ENCODE measurements around the gene RTN4RL2.
"Not testable (repeated sequence)": the region's sequence is repeated elsewhere in the genome, so short reads cannot be mapped to it uniquely, and the experiment has no call there.

RTN4RL2 gene

GRCh38 chr11:57432714-57433163, 27.6 kb upstream of the RTN4RL2 start:
- peak; percentile 50 for DNase-seq (ENCODE audit: low spot score)

DNA sequence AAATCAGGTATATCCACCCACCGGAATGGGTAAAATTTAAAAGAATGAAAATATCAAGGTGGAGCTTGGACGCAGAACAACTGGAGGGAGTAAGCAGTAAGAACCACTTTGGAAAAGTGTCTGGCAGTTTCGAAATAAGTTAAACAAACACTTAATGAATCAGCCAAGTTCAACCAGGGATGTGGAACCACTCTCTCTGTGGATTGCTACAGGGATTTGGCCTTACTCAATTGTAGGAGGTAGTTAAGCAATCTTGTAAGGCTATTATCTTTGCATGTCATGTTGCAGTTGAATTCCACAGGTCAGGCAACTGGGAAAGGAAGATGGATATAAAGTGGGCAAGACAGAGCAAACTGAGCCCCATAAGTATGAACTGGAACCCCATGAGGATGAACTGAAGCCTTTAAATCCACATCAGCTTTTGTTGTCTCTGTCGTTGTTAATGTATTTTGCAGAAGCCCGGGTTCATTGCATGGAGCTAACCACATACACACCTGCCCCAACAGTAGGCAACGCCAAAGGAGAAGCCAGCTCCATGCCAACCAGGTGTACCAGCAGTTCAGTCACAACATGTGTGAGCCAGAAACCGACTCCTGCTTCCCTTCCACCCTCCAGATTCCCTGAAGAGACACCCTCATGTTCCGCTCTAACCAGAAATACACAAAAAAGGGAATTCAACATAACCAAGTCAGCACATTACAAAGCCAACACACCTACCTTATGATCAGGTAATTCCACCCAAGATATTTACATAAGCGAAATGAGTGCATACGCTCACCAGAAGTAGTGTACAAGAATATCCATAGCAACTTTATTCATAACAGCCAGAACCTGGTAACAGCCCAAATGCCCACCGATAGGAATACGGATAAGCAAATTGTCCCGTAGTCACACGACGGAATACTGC, 25.4 kb upstream of the RTN4RL2 start:
- no peak for DNase-seq (ENCODE audit: low spot score)

GRCh38 chr11:57436031-57436430, 24.3 kb upstream of the RTN4RL2 start:
- no peak for DNase-seq (ENCODE audit: low spot score)

- DNase-seq (ENCODE audit: low spot score): no peak
Measured at GRCh38 chr11:57438345-57439285, 21.7 kb upstream of the RTN4RL2 start.

- no peak for DNase-seq (ENCODE audit: low spot score)
Measured at GRCh38 chr11:57439786-57440185, 20.5 kb upstream of the RTN4RL2 start.

GRCh38 chr11:57440744-57441414, 19.4 kb upstream of the RTN4RL2 start:
- DNase-seq (ENCODE audit: low spot score): no peak

- DNase-seq (ENCODE audit: low spot score): no peak
Measured at GRCh38 chr11:57444362-57445121, 15.8 kb upstream of the RTN4RL2 start.

GRCh38 chr11:57445122-57445394, 15.3 kb upstream of the RTN4RL2 start:
- not testable (repeated sequence) for DNase-seq (ENCODE audit: low spot score)

DNA sequence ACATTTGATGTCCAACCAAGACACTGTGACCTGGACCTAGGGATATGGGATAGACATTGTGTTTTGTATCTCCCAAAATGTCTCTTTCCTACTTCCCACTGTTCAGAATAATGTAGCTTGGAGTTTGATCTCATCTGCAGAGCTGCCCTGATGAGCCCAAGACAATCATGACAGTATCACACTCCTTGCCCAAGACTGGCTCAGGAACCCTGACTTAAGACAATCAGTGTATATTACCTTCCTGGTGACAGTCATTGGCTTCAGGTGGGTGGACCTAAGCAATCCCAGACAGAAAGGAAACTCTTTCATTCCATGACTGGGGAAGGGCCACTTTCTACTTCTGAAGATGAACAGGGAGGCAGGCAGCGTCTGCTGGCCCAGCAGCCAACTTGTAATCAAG, 14.3 kb upstream of the RTN4RL2 start:
- no peak for DNase-seq (ENCODE audit: low spot score)

DNA sequence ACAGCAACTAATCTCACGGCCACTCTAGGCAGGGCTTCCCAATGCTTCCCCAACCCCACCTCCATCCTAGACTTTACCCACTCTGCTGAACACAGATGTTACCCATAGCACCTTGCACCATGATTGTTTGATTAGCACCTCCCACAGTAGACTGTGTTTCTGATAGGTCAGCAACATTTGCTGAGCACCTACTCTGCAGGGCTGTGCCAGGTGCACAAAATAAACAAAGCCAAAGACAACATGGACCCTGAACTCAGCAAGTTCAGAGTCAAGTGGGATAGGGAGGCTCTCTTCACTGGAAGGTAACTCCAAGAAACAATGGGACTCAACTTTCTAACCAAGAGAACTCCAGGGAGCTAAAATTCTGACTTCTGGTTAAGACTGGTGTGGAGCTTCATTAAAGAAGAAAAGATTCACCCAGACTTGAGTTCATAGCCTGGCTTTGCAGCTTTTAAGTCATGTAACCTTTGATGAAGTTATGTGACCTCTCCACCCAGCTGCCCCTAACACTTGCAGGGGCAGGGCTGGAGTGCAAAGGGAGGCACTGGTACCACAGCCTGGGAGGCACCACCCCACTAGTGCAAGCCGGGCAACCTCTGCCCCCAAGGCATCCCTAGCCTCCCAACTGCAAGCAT, 6.7 kb upstream of the RTN4RL2 start:
- no peak for DNase-seq (ENCODE audit: low spot score)

DNA sequence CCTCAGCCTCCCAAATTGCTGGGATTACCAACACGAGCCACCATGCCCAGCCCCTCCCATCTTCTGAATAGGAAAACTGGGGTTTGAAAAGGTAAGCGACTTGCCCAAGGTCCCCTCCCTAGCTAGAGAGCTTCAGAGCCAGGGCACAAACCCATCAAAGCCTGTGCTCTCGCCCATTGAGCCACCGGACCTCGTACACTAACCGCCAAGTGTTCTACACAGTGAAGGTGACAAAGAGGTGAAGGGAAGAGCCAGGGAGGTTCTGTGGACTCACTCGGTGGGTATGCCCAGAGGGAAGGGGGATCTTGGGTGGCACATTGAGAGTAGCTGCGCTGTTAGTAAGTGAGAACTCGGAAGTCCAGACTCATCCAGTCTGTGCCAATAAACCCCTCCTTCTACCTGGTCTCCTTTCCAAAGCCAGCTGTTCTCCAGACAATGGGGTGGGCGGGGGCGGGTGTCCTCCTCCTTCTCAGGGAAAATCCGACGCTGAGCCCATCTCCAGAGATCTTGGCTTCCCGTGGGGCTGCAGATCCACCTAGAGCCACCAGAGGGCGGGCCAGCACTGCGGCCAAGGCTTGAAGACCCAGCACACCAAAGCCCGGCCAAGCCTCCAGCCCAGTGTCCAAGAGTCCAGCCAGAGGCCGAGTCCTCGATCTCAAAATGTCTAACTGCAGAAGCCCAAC, 3.2 kb upstream of the RTN4RL2 start:
- peak; percentile 84 for DNase-seq (ENCODE audit: low spot score)

DNA sequence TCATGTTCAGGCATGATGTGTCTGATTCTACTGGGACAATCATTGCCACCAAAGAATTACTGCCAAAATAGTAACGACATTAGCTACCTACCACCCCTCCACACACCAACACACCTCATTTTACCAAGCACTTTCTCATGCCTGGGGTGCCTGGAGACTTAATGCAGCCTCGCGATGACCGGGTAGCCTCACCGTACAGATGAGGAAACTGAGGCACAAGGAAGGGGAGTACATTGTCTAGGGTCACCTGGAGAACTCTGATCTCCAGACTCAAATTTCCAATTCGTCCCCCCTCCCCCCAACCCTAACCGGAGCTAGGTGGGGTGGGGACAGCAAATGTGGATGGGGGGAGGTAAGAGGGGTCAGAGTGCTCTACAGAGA, 2.7 kb upstream of the RTN4RL2 start:
- DNase-seq (ENCODE audit: low spot score): no peak

DNA sequence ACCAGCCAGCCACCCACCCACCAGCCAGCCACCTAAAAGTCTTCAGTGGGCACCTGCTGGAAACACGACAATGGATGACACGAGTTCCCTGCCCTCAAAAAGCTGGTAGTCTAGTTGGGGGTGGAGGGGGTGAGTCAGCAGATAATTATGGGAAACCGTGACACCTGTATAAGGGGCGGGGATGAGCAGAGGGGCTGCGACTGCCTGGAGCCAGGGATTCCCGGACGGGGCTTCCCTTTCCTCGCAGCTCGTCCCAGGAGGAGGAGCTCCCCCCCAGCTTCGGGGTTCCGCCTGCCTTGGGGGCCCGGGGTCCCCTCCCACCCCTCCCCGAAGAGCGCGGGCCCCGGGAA, 2.3 kb upstream of the RTN4RL2 start:
- DNase-seq (ENCODE audit: low spot score): no peak

DNA sequence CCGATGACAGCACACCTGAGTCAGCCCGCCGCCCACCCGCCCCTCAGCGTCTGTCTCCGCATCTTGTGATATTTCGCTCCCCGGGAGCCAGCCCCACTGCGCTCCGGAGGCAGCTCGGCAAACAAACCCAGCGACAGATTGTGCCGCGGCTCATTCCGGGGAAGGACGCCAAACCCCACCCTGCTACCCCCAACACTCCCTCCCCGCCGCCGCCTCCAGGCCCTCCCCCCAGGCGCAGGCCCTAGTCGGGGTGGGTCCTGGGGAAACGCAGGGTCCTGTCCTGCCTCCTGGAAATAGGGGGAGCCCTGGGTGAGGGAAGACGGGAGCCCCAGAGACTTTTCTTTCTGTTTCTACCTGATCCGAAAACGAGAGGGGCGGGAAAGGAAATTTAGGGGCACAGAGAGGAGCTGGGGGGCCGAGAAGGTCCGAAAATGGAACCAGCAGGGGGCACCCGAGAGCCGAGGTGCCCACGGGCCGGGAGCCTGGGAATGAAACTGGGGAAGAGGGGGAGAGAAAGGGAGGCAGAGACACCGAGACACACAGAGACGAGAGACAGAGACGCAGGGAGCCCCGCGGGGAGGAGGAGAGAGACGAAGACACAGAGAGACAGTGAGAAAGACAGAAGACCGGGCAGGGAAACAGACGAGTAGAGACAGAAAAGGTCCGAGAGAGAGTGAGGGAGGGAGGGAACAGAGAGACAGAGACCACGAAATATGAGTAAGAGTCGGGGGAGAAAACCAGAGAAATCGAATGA, 1.7 kb upstream of the RTN4RL2 start:
- DNase-seq (ENCODE audit: low spot score): peak; percentile 63

DNA sequence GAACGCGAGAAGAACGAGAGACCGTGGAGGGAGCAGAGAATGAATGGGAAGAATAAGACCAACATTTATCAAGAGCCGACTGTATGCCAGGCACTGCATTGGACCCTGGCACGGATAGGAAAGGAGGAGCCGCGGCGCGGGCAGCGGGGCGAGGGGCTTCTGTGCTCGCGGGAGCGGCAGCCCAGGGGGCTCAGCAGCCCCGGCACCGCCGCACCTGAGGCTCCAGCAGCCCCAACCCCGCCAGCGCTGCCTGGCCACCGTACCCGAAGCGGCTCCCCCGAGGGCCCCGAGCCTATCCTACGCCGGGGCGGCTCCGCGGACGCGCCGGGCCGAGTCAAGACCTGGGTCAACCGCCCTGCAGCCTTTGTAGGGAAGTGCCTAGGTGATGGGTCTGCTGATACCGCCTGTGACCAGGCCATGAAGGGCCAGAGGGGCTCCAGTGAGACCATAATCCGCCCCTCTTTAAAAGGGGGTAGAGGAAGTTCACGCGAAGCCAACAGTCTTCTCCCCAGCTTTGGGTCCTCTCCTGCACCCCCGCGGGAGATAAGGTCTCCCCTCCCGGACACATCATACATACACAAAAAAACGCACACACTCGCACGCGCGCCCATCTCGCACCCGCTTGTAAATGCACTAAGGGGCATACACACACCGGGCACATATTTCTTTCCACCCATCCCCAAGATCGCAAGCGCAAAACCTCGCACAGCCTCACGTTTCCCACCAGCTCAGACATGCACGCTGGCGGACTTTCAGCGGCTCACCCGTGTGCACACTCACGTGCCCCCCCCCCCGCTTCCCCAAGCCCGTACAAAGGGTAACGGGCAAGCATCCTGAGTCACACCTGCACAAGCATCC, 935 bp upstream of the RTN4RL2 start:
- no peak for DNase-seq (ENCODE audit: low spot score)

DNA sequence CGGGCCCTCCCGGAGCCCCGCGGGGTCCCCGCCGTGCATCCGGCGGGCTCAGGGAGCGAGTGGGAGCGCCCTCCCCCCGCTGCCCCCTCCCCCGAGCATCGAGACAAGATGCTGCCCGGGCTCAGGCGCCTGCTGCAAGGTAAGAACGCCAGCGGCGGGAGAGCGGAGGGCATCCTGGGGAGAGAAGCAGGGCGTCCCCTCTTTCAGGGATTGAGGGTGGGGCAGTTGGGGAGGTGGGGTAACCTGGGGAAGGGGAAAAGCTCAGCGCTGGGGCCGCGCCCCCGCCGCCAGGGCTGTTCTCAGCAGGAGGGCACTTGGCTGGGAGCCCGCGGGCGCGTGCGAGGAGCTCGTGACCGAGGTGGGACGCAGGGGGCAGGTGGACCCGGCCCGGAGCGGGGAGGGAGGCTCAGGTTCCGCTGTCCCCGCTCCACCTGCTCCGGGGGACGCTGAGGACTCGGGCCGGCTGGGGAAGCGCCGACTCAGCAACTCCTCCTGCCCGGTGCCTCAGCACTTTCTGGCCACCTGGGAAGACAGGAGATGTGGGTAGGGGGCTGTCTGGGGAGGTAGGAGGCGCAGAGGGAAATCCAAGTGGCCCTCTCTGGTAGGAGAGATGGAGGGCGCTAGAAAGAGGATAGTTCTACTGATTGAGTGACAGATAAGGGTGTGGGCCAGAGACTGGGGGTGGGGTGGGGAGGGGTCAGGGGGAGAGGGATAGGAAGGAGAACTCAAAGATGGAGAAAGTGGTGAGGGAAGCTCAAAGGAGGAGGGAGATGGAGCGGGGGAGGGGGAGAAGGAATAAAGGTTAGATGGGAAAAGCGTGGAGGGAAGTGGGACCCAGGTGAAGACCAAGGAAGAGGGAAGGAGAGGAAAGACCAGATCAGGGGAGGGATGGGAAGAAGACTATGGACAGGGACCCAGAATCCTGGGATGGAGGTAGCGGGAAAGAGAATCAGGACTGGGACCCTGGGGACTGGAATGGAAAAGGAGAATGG, 726 bp downstream of the RTN4RL2 start:
- DNase-seq (ENCODE audit: low spot score): no peak

- no peak for DNase-seq (ENCODE audit: low spot score)
Measured at GRCh38 chr11:57461841-57462489, 1.6 kb downstream of the RTN4RL2 start.

All from hematopoietic multipotent progenitor cell treated with erythropoietin and hydrocortisone succinate and interleukin-3 and kit ligand, for 15 days (in vitro differentiated cells).